Hepatocyte (in vitro differentiated cells): Measurements from ENCODE around the gene ACVR1. TPM values are rescaled to one million over a fixed set of nuclear protein-coding genes. Genes with fewer than 3 reads are reported as not detected.

Experiments
- DNase-seq: peaks from one replicate; pipeline ENCODE4 v3.0.0-alpha.2; 2016; ENCODE audit warnings: low spot score
- H2AFZ ChIP-seq: fragments of 200-600 bp; sonication (generic); 2 replicates; pipeline ENCODE4 v1.6.0; 2016; ENCODE audit warnings: antibody characterized with exemption, mild to moderate bottlenecking
- H3K27ac ChIP-seq: fragments of 200-600 bp; sonication (generic); 2 replicates; pipeline ENCODE4 v1.5.1; 2016; ENCODE audit warnings: mild to moderate bottlenecking
- H3K27me3 ChIP-seq: fragments of 200-600 bp; sonication (generic); 2 replicates; pipeline ENCODE4 v1.6.1; 2016
- H3K36me3 ChIP-seq: fragments of 200-600 bp; sonication (generic); replicated peaks from 2 replicates; pipeline ENCODE4 v1.5.1; 2016; ENCODE audit warnings: low read depth; ENCODE audit not compliant: insufficient read depth
- H3K4me1 ChIP-seq: fragments of 200-600 bp; sonication (generic); 2 replicates; pipeline ENCODE4 v1.5.1; 2016; ENCODE audit warnings: mild to moderate bottlenecking, moderate library complexity; ENCODE audit not compliant: insufficient read depth
- H3K4me2 ChIP-seq: fragments of 200-600 bp; sonication (generic); 2 replicates; pipeline ENCODE4 v1.6.0; 2016
- H3K4me3 ChIP-seq: fragments of 200-600 bp; sonication (generic); 2 replicates; pipeline ENCODE4 v1.5.1; 2016; ENCODE audit warnings: mild to moderate bottlenecking
- H3K79me2 ChIP-seq: fragments of 200-600 bp; sonication (generic); 2 replicates; pipeline ENCODE4 v1.6.0; 2017; ENCODE audit warnings: mild to moderate bottlenecking
- H3K9me2 ChIP-seq: fragments of 200-600 bp; sonication (generic); replicated peaks from 2 replicates; pipeline ENCODE4 v1.6.0; 2017; ENCODE audit warnings: mild to moderate bottlenecking; ENCODE audit not compliant: insufficient read depth
- H3K9me3 ChIP-seq: fragments of 200-600 bp; sonication (generic); 2 replicates; pipeline ENCODE4 v1.5.1; 2016; ENCODE audit warnings: low read depth, mild to moderate bottlenecking
- H4K20me1 ChIP-seq: fragments of 200-600 bp; sonication (generic); 2 replicates; pipeline ENCODE4 v1.6.0; 2016; ENCODE audit warnings: mild to moderate bottlenecking; ENCODE audit not compliant: insufficient read depth, poor library complexity, severe bottlenecking
- EZH2 ChIP-seq: fragments of 200-600 bp; sonication (generic); IDR thresholded peaks from 2 replicates; pipeline ENCODE4 v1.6.1; 2016; ENCODE audit warnings: antibody characterized with exemption, mild to moderate bottlenecking, borderline replicate concordance
- EZH2phosphoT487 ChIP-seq: fragments of 200-600 bp; sonication (generic); IDR thresholded peaks from one replicate; pipeline ENCODE4 v1.6.1; 2018; ENCODE audit warnings: antibody characterized with exemption, mild to moderate bottlenecking, low read depth, moderate library complexity; ENCODE audit not compliant: unreplicated experiment, severe bottlenecking
- WGBS: methylation state at CpG from one replicate; pipeline ENCODE4 v1.1.6; 2016; ENCODE audit warnings: low lambda C conversion rate; ENCODE audit errors: missing lambda C conversion rate; 5-methylcytosine and 5-hydroxymethylcytosine counted together
- polyA plus RNA-seq: library from polyadenylated mRNA; unstranded; fragments of >200 nt; fragmentation: Nextera tagmentation; extraction: Ambion mirVana; gene quantifications from 2 replicates; pipeline ENCODE4 v1.2.1, GENCODE V29; 2016
- total RNA-seq: library from RNA; depleted of rRNA; stranded (reverse); fragments of >200 nt; gene quantifications from 2 replicates; pipeline ENCODE4 v1.2.3, GENCODE V29; 2014
- TF ChIP-seq, protein P1 (sequence below): fragments of 200-600 bp; sonication (generic); IDR thresholded peaks from 2 replicates; pipeline ENCODE4 v1.5.1; 2016; ENCODE audit warnings: antibody characterized with exemption, mild to moderate bottlenecking; ENCODE audit not compliant: poor library complexity

ACVR1 gene
- total and polyA plus RNA-seq, 2 experiments from 2014 or later = 19.6 to 20.1 TPM

DNA sequence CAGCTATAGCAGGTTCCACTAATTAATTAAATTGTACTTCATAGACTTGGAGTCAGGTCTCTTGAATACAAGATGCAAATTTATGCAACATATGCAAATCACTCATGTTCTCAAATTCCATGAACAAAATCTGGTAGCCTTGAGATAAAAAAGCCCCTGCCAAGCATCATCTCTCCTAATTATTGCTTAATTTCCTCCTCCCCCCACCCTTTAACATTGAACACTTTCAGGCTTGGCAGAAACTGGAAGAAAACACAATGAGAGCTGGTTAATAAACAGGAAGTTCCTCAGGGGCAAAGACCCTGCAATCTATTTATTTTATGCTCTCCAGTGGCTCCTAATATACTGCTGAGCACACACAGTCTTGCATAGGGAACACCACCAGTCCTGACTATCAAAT lies 35.6 kb upstream of the ACVR1 start:
- DNase-seq = no peak
- no peak for TF ChIP-seq EZH2phosphoT487
- no peaks in the 10 kb centered on the region for H3K9me2 ChIP-seq
- no peak overlapping the region for H3K4me2 ChIP-seq
- H3K27me3 ChIP-seq = no peaks in the 10 kb centered on the region
- H3K4me1 ChIP-seq = no peaks in the 10 kb centered on the region
- H2AFZ ChIP-seq = no peak overlapping the region
- H3K4me3 ChIP-seq = no peak overlapping the region
- no peak overlapping the region for H3K27ac ChIP-seq
- no peaks in the 10 kb centered on the region for H3K36me3 ChIP-seq
- H3K9me3 ChIP-seq = no peaks in the 10 kb centered on the region
- H4K20me1 ChIP-seq = no peaks in the 10 kb centered on the region
- no peaks in the 10 kb centered on the region for H3K79me2 ChIP-seq

DNA sequence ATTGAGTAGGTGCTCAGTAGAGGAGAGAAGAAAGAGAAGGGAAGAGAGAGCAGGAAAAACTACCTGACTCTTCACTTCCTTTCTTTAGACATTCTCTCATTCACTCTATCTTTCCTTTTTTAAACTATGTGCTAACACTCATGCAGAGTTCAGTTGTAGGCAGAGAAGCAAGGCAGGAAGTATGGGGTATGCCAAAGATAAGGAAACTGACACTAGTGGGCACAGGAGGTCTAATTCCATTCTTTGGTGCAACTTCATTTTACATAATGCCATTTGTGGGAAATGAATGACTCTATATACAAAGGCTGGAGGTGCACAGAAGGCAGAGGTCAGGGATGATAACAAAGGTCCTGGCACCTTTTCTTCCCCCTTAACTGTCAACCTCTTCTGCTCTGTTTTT lies 35.1 kb upstream of the ACVR1 start:
- H3K79me2 ChIP-seq = no peaks in the 10 kb centered on the region
- TF ChIP-seq EZH2 = no peak
- TF ChIP-seq, protein P1, sequence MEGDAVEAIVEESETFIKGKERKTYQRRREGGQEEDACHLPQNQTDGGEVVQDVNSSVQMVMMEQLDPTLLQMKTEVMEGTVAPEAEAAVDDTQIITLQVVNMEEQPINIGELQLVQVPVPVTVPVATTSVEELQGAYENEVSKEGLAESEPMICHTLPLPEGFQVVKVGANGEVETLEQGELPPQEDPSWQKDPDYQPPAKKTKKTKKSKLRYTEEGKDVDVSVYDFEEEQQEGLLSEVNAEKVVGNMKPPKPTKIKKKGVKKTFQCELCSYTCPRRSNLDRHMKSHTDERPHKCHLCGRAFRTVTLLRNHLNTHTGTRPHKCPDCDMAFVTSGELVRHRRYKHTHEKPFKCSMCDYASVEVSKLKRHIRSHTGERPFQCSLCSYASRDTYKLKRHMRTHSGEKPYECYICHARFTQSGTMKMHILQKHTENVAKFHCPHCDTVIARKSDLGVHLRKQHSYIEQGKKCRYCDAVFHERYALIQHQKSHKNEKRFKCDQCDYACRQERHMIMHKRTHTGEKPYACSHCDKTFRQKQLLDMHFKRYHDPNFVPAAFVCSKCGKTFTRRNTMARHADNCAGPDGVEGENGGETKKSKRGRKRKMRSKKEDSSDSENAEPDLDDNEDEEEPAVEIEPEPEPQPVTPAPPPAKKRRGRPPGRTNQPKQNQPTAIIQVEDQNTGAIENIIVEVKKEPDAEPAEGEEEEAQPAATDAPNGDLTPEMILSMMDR = no peak
- H3K4me1 ChIP-seq = no peaks in the 10 kb centered on the region
- H3K9me2 ChIP-seq = no peaks in the 10 kb centered on the region
- H3K9me3 ChIP-seq = no peaks in the 10 kb centered on the region
- H3K4me2 ChIP-seq = no peak overlapping the region
- H3K27ac ChIP-seq = no peak overlapping the region
- no peak for DNase-seq
- no peaks in the 10 kb centered on the region for H3K36me3 ChIP-seq
- H3K4me3 ChIP-seq = no peak overlapping the region
- H2AFZ ChIP-seq = no peak overlapping the region
- H4K20me1 ChIP-seq = no peaks in the 10 kb centered on the region
- no peaks in the 10 kb centered on the region for H3K27me3 ChIP-seq

DNA sequence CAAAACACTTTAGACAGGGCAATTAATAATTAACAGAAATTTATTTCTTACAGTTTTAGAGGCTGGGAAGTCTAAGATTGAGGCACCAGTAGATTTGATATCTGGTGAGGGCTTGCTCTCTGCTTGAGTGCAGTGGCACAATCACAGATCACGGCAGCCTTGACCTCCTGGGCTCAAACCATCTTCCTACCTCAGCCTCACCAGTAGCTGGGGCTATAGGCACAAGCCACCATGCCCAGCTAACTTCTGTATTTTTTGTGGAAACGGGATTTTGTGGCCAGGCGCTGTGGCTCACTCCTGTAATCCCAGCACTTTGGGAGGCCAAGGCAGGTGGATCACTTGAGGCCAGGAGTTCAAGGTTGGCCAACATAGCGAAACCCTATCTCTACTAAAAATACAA lies 29.0 kb upstream of the ACVR1 start:
- TF ChIP-seq, protein P1 = no peak
- TF ChIP-seq EZH2phosphoT487 (no peak), EZH2 (no peak)
- no peaks in the 10 kb centered on the region for H3K4me1 ChIP-seq
- H3K27me3 ChIP-seq = no peaks in the 10 kb centered on the region
- no peak for DNase-seq
- no peaks in the 10 kb centered on the region for H3K36me3 ChIP-seq
- H3K9me3 ChIP-seq = no peaks in the 10 kb centered on the region
- H3K4me2 ChIP-seq = no peak overlapping the region
- no peaks in the 10 kb centered on the region for H3K9me2 ChIP-seq
- H4K20me1 ChIP-seq = no peaks in the 10 kb centered on the region
- no peak overlapping the region for H3K4me3 ChIP-seq
- no peak overlapping the region for H3K27ac ChIP-seq
- no peak overlapping the region for H2AFZ ChIP-seq
- no peaks in the 10 kb centered on the region for H3K79me2 ChIP-seq
- WGBS = 89% methylated on average over 4 of the region's 4 CpGs

GRCh38 chr2:157903626-157904025 lies 27.5 kb upstream of the ACVR1 start:
- Histone ChIP-seq H3K9me2 (no peaks in the 10 kb centered on the region), H3K79me2 (no peaks in the 10 kb centered on the region), H3K4me1 (no peaks in the 10 kb centered on the region), H4K20me1 (no peaks in the 10 kb centered on the region), H3K36me3 (no peaks in the 10 kb centered on the region), H3K9me3 (no peaks in the 10 kb centered on the region), H3K4me2 (no peak overlapping the region), H3K4me3 (no peak overlapping the region), H3K27ac (no peak overlapping the region), H2AFZ (no peak overlapping the region), H3K27me3 (no peaks in the 10 kb centered on the region)
- WGBS = 84% methylated on average over 5 of the region's 5 CpGs
- DNase-seq = no peak
- no peak for TF ChIP-seq EZH2phosphoT487
- TF ChIP-seq, protein P1 = no peak
- TF ChIP-seq EZH2 = no peak
